Measurements from ENCODE around the gene RMC1.

GRCh38 chr18:23580677-23581367 lies 77.5 kb downstream of the RMC1 start:
- no peak for TF ChIP-seq POLR2AphosphoS5 (IDR thresholded peaks at IDR 0.05; ENCODE audit: low read depth, low read length)
- no peak for TF ChIP-seq PAX5 (IDR thresholded peaks at IDR 0.05; ENCODE audit: insufficient read depth, low read length, severe bottlenecking)
- no peak for TF ChIP-seq POU2F2 (IDR thresholded peaks at IDR 0.05; ENCODE audit: low read depth, low read length)
- TF ChIP-seq POLR2A (IDR thresholded peaks at IDR 0.05; ENCODE audit: low read depth, low read length) = no peak
- no peak for TF ChIP-seq TAF1 (IDR thresholded peaks at IDR 0.05; ENCODE audit: low read depth, low read length)

Measured in GM12891 (cell line).